Activated naive CD8-positive, alpha-beta T cell (primary cell): ENCODE measurements around the gene ARHGAP25.

Source experiments
- H3K27ac Mint-ChIP-seq: one replicate; pipeline ENCODE4 v1.8.0; 2021; ENCODE audit warnings: mixed read lengths
- H3K27me3 Mint-ChIP-seq: one replicate; pipeline ENCODE4 v1.8.0; 2021; ENCODE audit warnings: mixed read lengths
- H3K36me3 Mint-ChIP-seq: one replicate; pipeline ENCODE4 v1.8.0; 2021; ENCODE audit warnings: mixed read lengths
- H3K4me1 Mint-ChIP-seq: one replicate; pipeline ENCODE4 v1.8.0; 2021; ENCODE audit warnings: low read depth, mixed read lengths
- H3K4me3 Mint-ChIP-seq: one replicate; pipeline ENCODE4 v1.8.0; 2021; ENCODE audit warnings: mild to moderate bottlenecking, mixed read lengths
- H3K9me3 Mint-ChIP-seq: one replicate; pipeline ENCODE4 v1.8.0; 2021; ENCODE audit warnings: low read depth, mixed read lengths

ARHGAP25 gene

GRCh38 chr2:68762665-68763064 lies 28.1 kb downstream of the ARHGAP25 start:
- Mint-ChIP-seq H3K4me3 (peak overlapping the region; percentile 65), H3K27me3 (no peaks in the 10 kb centered on the region), H3K36me3 (peaks cover 14% of the 10 kb centered on the region), H3K9me3 (no peaks in the 10 kb centered on the region), H3K4me1 (peaks cover 99% of the 10 kb centered on the region), H3K27ac (peak overlapping the region; percentile 91)

GRCh38 chr2:68764041-68764805 lies 29.6 kb downstream of the ARHGAP25 start:
- peaks cover 9% of the 10 kb centered on the region for H3K36me3 Mint-ChIP-seq
- no peaks in the 10 kb centered on the region for H3K27me3 Mint-ChIP-seq
- peaks cover 99% of the 10 kb centered on the region for H3K4me1 Mint-ChIP-seq
- no peaks in the 10 kb centered on the region for H3K9me3 Mint-ChIP-seq
- peak overlapping the region; percentile 88 for H3K4me3 Mint-ChIP-seq
- peak overlapping the region; percentile 99 for H3K27ac Mint-ChIP-seq

- peak overlapping the region; percentile 99 for H3K27ac Mint-ChIP-seq
- peaks cover 99% of the 10 kb centered on the region for H3K4me1 Mint-ChIP-seq
- peaks cover 5% of the 10 kb centered on the region for H3K36me3 Mint-ChIP-seq
- no peaks in the 10 kb centered on the region for H3K9me3 Mint-ChIP-seq
- H3K27me3 Mint-ChIP-seq, result no peaks in the 10 kb centered on the region
- H3K4me3 Mint-ChIP-seq, result peak overlapping the region; percentile 88
These were observed 30.2 kb downstream of the ARHGAP25 start for GRCh38 chr2:68764806-68765311.

- Mint-ChIP-seq H3K4me3 (peak overlapping the region; percentile 88), H3K27me3 (no peaks in the 10 kb centered on the region), H3K4me1 (peaks cover 99% of the 10 kb centered on the region), H3K9me3 (no peaks in the 10 kb centered on the region), H3K27ac (peak overlapping the region; percentile 99), H3K36me3 (peaks cover 3% of the 10 kb centered on the region)
These were observed 31.2 kb downstream of the ARHGAP25 start for GRCh38 chr2:68765739-68766375.

- Mint-ChIP-seq H3K27ac (peak overlapping the region; percentile 99), H3K4me1 (peaks cover 99% of the 10 kb centered on the region), H3K27me3 (no peaks in the 10 kb centered on the region), H3K36me3 (peaks cover 3% of the 10 kb centered on the region), H3K9me3 (no peaks in the 10 kb centered on the region), H3K4me3 (peak overlapping the region; percentile 88)
These were observed 31.8 kb downstream of the ARHGAP25 start for GRCh38 chr2:68766376-68766845.

GRCh38 chr2:68767031-68767961 lies 32.7 kb downstream of the ARHGAP25 start:
- Mint-ChIP-seq H3K9me3 (no peaks in the 10 kb centered on the region), H3K4me1 (peaks cover 99% of the 10 kb centered on the region), H3K27ac (peak overlapping the region; percentile 99), H3K4me3 (peak overlapping the region; percentile 88), H3K36me3 (peaks cover 5% of the 10 kb centered on the region), H3K27me3 (no peaks in the 10 kb centered on the region)

- Mint-ChIP-seq H3K4me3 (peak overlapping the region; percentile 88), H3K27me3 (no peaks in the 10 kb centered on the region), H3K4me1 (peaks cover 100% of the 10 kb centered on the region), H3K9me3 (no peaks in the 10 kb centered on the region), H3K27ac (peak overlapping the region; percentile 99), H3K36me3 (peaks cover 7% of the 10 kb centered on the region)
These were observed 33.4 kb downstream of the ARHGAP25 start for GRCh38 chr2:68767996-68768395.

- peaks cover 100% of the 10 kb centered on the region for H3K4me1 Mint-ChIP-seq
- peak overlapping the region; percentile 99 for H3K27ac Mint-ChIP-seq
- H3K36me3 Mint-ChIP-seq, result peaks cover 9% of the 10 kb centered on the region
- peak overlapping the region; percentile 88 for H3K4me3 Mint-ChIP-seq
- H3K9me3 Mint-ChIP-seq, result no peaks in the 10 kb centered on the region
- H3K27me3 Mint-ChIP-seq, result no peaks in the 10 kb centered on the region
These were observed 33.9 kb downstream of the ARHGAP25 start for GRCh38 chr2:68768461-68768860.

- no peaks in the 10 kb centered on the region for H3K9me3 Mint-ChIP-seq
- peak overlapping the region; percentile 99 for H3K27ac Mint-ChIP-seq
- peak overlapping the region; percentile 88 for H3K4me3 Mint-ChIP-seq
- peaks cover 100% of the 10 kb centered on the region for H3K4me1 Mint-ChIP-seq
- H3K36me3 Mint-ChIP-seq, result peaks cover 12% of the 10 kb centered on the region
- H3K27me3 Mint-ChIP-seq, result no peaks in the 10 kb centered on the region
These were observed 34.3 kb downstream of the ARHGAP25 start for GRCh38 chr2:68768951-68769350.

- Mint-ChIP-seq H3K27me3 (no peaks in the 10 kb centered on the region), H3K9me3 (no peaks in the 10 kb centered on the region), H3K27ac (peak overlapping the region; percentile 99), H3K4me1 (peaks cover 100% of the 10 kb centered on the region), H3K36me3 (peaks cover 12% of the 10 kb centered on the region), H3K4me3 (peak overlapping the region; percentile 88)
These were observed 35.1 kb downstream of the ARHGAP25 start for GRCh38 chr2:68769586-68770270.

GRCh38 chr2:68770271-68771111 lies 35.9 kb downstream of the ARHGAP25 start:
- peaks cover 98% of the 10 kb centered on the region for H3K4me1 Mint-ChIP-seq
- peak overlapping the region; percentile 88 for H3K4me3 Mint-ChIP-seq
- peak overlapping the region; percentile 99 for H3K27ac Mint-ChIP-seq
- H3K27me3 Mint-ChIP-seq, result no peaks in the 10 kb centered on the region
- H3K9me3 Mint-ChIP-seq, result no peaks in the 10 kb centered on the region
- H3K36me3 Mint-ChIP-seq, result peaks cover 12% of the 10 kb centered on the region

- peaks cover 98% of the 10 kb centered on the region for H3K4me1 Mint-ChIP-seq
- peaks cover 19% of the 10 kb centered on the region for H3K36me3 Mint-ChIP-seq
- H3K27me3 Mint-ChIP-seq, result no peaks in the 10 kb centered on the region
- no peaks in the 10 kb centered on the region for H3K9me3 Mint-ChIP-seq
- H3K4me3 Mint-ChIP-seq, result peak overlapping the region; percentile 88
- peak overlapping the region; percentile 99 for H3K27ac Mint-ChIP-seq
These were observed 36.7 kb downstream of the ARHGAP25 start for GRCh38 chr2:68771211-68771751.

- H3K4me3 Mint-ChIP-seq, result peak overlapping the region; percentile 67
- no peaks in the 10 kb centered on the region for H3K9me3 Mint-ChIP-seq
- peak overlapping the region; percentile 99 for H3K27ac Mint-ChIP-seq
- peaks cover 24% of the 10 kb centered on the region for H3K36me3 Mint-ChIP-seq
- H3K4me1 Mint-ChIP-seq, result peaks cover 98% of the 10 kb centered on the region
- no peaks in the 10 kb centered on the region for H3K27me3 Mint-ChIP-seq
These were observed 37.5 kb downstream of the ARHGAP25 start for GRCh38 chr2:68772109-68772508.
